ENCODE data around the gene THSD7A. TPM values are rescaled to one million over a fixed set of nuclear protein-coding genes. Genes with fewer than 3 reads are reported as not detected.

Gene THSD7A
- total RNA-seq, 4 donors from 2014 or later, result 16.2 to 36.4 (median 21.5) TPM

- Histone ChIP-seq H3K9me3 (no peaks in the 10 kb centered on the region), H3K27me3 (no peaks in the 10 kb centered on the region), H3K36me3 (no peaks in the 10 kb centered on the region), H3K4me1 (no peaks in the 10 kb centered on the region), H3K4me3 (no peak overlapping the region), H3K27ac (no peak overlapping the region)
- DNase-seq, result no peak
- intact Hi-C loops (cut with DNase I; ENCODE audit: low total_unique reads), result no loop called here
- TF ChIP-seq POLR2A (IDR thresholded peaks at IDR 0.05), result no peak
Observed at GRCh38 chr7:11332186-11332864, 499.7 kb downstream of the THSD7A start.

GRCh38 chr7:11331128-11332102 is 500.6 kb downstream of the THSD7A start:
- H3K4me1 ChIP-seq, result no peaks in the 10 kb centered on the region
- no peak for TF ChIP-seq POLR2A (IDR thresholded peaks at IDR 0.05)
- no peak for TF ChIP-seq CTCF (IDR thresholded peaks at IDR 0.05)
- no peak overlapping the region for H3K4me3 ChIP-seq
- H3K36me3 ChIP-seq, result no peaks in the 10 kb centered on the region
- DNase-seq, result no peak
- intact Hi-C loops (cut with DNase I; ENCODE audit: low total_unique reads), result no loop called here
- H3K27me3 ChIP-seq, result no peaks in the 10 kb centered on the region
- no peaks in the 10 kb centered on the region for H3K9me3 ChIP-seq
- no peak overlapping the region for H3K27ac ChIP-seq

GRCh38 chr7:11330717-11331116 is 501.3 kb downstream of the THSD7A start:
- intact Hi-C loops (cut with DNase I; ENCODE audit: low total_unique reads), result no loop called here
- DNase-seq, result no peak
- Histone ChIP-seq H3K4me3 (no peak overlapping the region), H3K27me3 (no peaks in the 10 kb centered on the region), H3K27ac (no peak overlapping the region), H3K9me3 (no peaks in the 10 kb centered on the region), H3K36me3 (no peaks in the 10 kb centered on the region), H3K4me1 (no peaks in the 10 kb centered on the region)
- TF ChIP-seq CTCF (IDR thresholded peaks at IDR 0.05) (no peak), POLR2A (IDR thresholded peaks at IDR 0.05) (no peak)

GRCh38 chr7:11330208-11330607 is 501.8 kb downstream of the THSD7A start:
- no peak for DNase-seq
- Histone ChIP-seq H3K9me3 (no peaks in the 10 kb centered on the region), H3K27ac (no peak overlapping the region), H3K27me3 (no peaks in the 10 kb centered on the region), H3K4me1 (no peaks in the 10 kb centered on the region), H3K4me3 (no peak overlapping the region), H3K36me3 (no peaks in the 10 kb centered on the region)
- intact Hi-C loops (cut with DNase I; ENCODE audit: low total_unique reads), result no loop called here
- TF ChIP-seq CTCF (IDR thresholded peaks at IDR 0.05) (no peak), POLR2A (IDR thresholded peaks at IDR 0.05) (no peak)

GRCh38 chr7:11329626-11330025 is 502.4 kb downstream of the THSD7A start:
- no peaks in the 10 kb centered on the region for H3K36me3 ChIP-seq
- intact Hi-C loops (cut with DNase I; ENCODE audit: low total_unique reads), result no loop called here
- H3K27ac ChIP-seq, result no peak overlapping the region
- no peak overlapping the region for H3K4me3 ChIP-seq
- no peak for DNase-seq
- no peaks in the 10 kb centered on the region for H3K27me3 ChIP-seq
- no peaks in the 10 kb centered on the region for H3K9me3 ChIP-seq
- no peaks in the 10 kb centered on the region for H3K4me1 ChIP-seq
- TF ChIP-seq POLR2A (IDR thresholded peaks at IDR 0.05), result no peak
- TF ChIP-seq CTCF (IDR thresholded peaks at IDR 0.05), result no peak
